CD4-positive, CD25-positive, alpha-beta regulatory T cell (primary cell): Measurements from ENCODE around the gene CDK5R2. TPM values are rescaled to one million over a fixed set of nuclear protein-coding genes. Genes with fewer than 3 reads are reported as not detected.
A peak's percentile ranks its signal among the peaks of the same experiment; 100 is the strongest.

ENCODE experiments used
- ATAC-seq, 2 donors: fragments of 150-1000 bp; cut with Tn5 transposase; one replicate each; pipeline ENCODE4 v1.10.0; 2021; ENCODE audit warnings: low read depth in 2 of 2, moderate number of reproducible peaks in 2 of 2, moderate library complexity in 1 of 2
- DNase-seq, 3 donors: peaks; one replicate each; pipeline versions ENCODE4 v3.0.0 to v3.0.0-alpha.2; 2012 to 2022; ENCODE audit warnings: mixed read lengths in 1 of 3
- H3K27ac ChIP-seq: one replicate; pipeline ENCODE4 v1.7.0; 2013; ENCODE audit warnings: mild to moderate bottlenecking, low read length; ENCODE audit not compliant: insufficient read depth, poor library complexity, severe bottlenecking
- H3K27me3 ChIP-seq: one replicate; pipeline ENCODE4 v1.7.0; 2013; ENCODE audit warnings: low read length; ENCODE audit not compliant: control insufficient read depth, insufficient read depth
- H3K36me3 ChIP-seq: one replicate; pipeline ENCODE4 v1.7.0; 2013; ENCODE audit warnings: mild to moderate bottlenecking, low read length, moderate library complexity; ENCODE audit not compliant: control insufficient read depth, insufficient read depth
- H3K4me1 ChIP-seq: 2 replicates; pipeline ENCODE4 v1.7.0; 2013; ENCODE audit warnings: mild to moderate bottlenecking, low read length; ENCODE audit not compliant: insufficient read depth, control insufficient read depth, poor library complexity, severe bottlenecking
- H3K4me3 ChIP-seq: one replicate; pipeline ENCODE4 v1.7.0; 2013; ENCODE audit warnings: low read depth, mild to moderate bottlenecking, low read length, moderate library complexity
- H3K9me3 ChIP-seq, 2 experiments: 1 replicate in 1 of 2; 2 replicates in 1 of 2; pipeline ENCODE4 v1.7.0; 2013; ENCODE audit warnings: low read length in 2 of 2, mild to moderate bottlenecking in 1 of 2, moderate library complexity in 1 of 2; ENCODE audit not compliant: control insufficient read depth in 2 of 2
- H3K27ac Mint-ChIP-seq, 3 donors: one replicate each; pipeline ENCODE4 v1.8.0; 2020 to 2022; ENCODE audit warnings: mild to moderate bottlenecking in 3 of 3, mixed read lengths in 3 of 3, moderate library complexity in 2 of 3
- H3K27me3 Mint-ChIP-seq: one replicate; pipeline ENCODE4 v1.8.0; 2022; ENCODE audit warnings: mild to moderate bottlenecking, mixed read lengths
- H3K36me3 Mint-ChIP-seq: one replicate; pipeline ENCODE4 v1.8.0; 2020; ENCODE audit warnings: mixed read lengths
- H3K4me1 Mint-ChIP-seq, 4 donors: one replicate each; pipeline ENCODE4 v1.8.0; 2020 to 2022; ENCODE audit warnings: mixed read lengths in 4 of 4, mild to moderate bottlenecking in 1 of 4
- H3K4me3 Mint-ChIP-seq, 4 donors: one replicate each; pipeline ENCODE4 v1.8.0; 2020 to 2022; ENCODE audit warnings: mild to moderate bottlenecking in 4 of 4, mixed read lengths in 4 of 4, moderate library complexity in 3 of 4
- H3K9me3 Mint-ChIP-seq, 7 donors: one replicate each; pipeline ENCODE4 v1.8.0; 2020 to 2022; ENCODE audit warnings: mixed read lengths in 7 of 7, mild to moderate bottlenecking in 3 of 7, moderate library complexity in 2 of 7
- polyA plus RNA-seq, 4 donors: library from polyadenylated mRNA; unstranded; fragments of 300-500 nt; fragmentation: Illumina TruSeq; gene quantifications; one replicate each; pipeline ENCODE4 v1.2.3, GENCODE V29; 2021
- total RNA-seq: library from RNA; stranded (reverse); gene quantifications from one replicate; pipeline ENCODE4 v1.2.3, GENCODE V29; 2022

CDK5R2 gene
- total and polyA plus RNA-seq, 5 donors from 2014 or later = not detected

DNA sequence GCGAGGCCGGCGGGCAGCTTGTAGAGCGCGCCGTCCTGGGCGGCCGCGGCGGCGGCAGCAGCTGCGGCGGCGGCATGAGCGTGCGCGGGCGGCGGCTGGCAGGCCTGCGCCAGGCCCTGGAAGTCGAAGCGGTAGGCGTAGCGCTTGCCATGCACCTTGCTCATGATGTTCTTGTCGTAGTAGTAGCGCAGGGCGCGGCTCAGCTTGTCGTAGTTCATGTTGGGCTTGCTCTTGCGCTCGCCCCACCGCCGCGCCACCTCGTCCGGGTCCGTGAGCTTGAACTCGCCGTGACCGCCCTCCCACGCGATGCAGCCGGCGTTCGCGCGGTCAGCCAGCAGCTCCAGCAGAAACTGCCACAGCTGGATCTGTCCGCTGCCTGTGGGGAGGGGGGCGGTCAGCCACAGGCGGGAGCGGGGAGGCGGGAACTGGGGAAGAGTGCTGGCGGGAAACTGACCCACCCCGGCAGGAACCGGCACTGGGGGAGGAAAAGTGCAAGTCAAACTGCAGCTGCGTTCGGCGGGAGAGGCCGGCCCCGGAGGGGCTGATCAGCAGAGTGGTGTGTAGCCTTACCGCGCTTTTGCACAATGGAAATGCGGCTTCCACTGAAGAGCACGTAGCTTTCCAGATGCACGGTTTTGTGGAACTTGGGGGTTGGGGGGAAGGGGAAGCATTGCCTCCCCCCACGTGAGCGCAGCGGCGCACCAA lies 22.6 kb downstream of the CDK5R2 start:
- peak; percentile 16 to 44 for ATAC-seq
- H3K27me3 ChIP-seq = peaks cover 28% of the 10 kb centered on the region

GRCh38 chr2:218982586-218983262 lies 23.3 kb downstream of the CDK5R2 start:
- Histone ChIP-seq H3K4me3 (no peak overlapping the region), H3K9me3 (no peaks in the 10 kb centered on the region), H3K27ac (no peak overlapping the region), H3K36me3 (no peaks in the 10 kb centered on the region), H3K4me1 (peaks cover 38% of the 10 kb centered on the region), H3K27me3 (peaks cover 27% of the 10 kb centered on the region)
- peaks cover 75% of the 10 kb centered on the region for H3K27me3 Mint-ChIP-seq
- peak overlapping the region in 3 of 4 donors; percentile 32 to 72 (median 53) for H3K4me3 Mint-ChIP-seq
- no peak overlapping the region for H3K27ac Mint-ChIP-seq
- no peak for ATAC-seq
- H3K4me1 Mint-ChIP-seq = peaks cover 3 to 39% (median 18%) of the 10 kb centered on the region in 4 donors
- H3K36me3 Mint-ChIP-seq = no peaks in the 10 kb centered on the region
- no peak for DNase-seq
- H3K9me3 Mint-ChIP-seq = peaks cover 0 to 4% (median 0%) of the 10 kb centered on the region in 7 donors

More for the DNA sequence above, 22.6 kb downstream of the CDK5R2 start:
- peaks cover 3 to 39% (median 18%) of the 10 kb centered on the region in 4 donors for H3K4me1 Mint-ChIP-seq
- no peak overlapping the region for H3K27ac ChIP-seq
- H3K9me3 ChIP-seq = no peaks in the 10 kb centered on the region
- no peak overlapping the region for H3K27ac Mint-ChIP-seq
- peaks cover 75% of the 10 kb centered on the region for H3K27me3 Mint-ChIP-seq
- no peak overlapping the region for H3K4me3 ChIP-seq
- peaks cover 0 to 4% (median 0%) of the 10 kb centered on the region in 7 donors for H3K9me3 Mint-ChIP-seq
- no peaks in the 10 kb centered on the region for H3K36me3 ChIP-seq
- no peaks in the 10 kb centered on the region for H3K36me3 Mint-ChIP-seq
- DNase-seq = peak in 2 of 3 donors; percentile 17 to 39
- peaks cover 38% of the 10 kb centered on the region for H3K4me1 ChIP-seq
- peak overlapping the region in 2 of 4 donors; percentile 53 to 72 for H3K4me3 Mint-ChIP-seq

DNA sequence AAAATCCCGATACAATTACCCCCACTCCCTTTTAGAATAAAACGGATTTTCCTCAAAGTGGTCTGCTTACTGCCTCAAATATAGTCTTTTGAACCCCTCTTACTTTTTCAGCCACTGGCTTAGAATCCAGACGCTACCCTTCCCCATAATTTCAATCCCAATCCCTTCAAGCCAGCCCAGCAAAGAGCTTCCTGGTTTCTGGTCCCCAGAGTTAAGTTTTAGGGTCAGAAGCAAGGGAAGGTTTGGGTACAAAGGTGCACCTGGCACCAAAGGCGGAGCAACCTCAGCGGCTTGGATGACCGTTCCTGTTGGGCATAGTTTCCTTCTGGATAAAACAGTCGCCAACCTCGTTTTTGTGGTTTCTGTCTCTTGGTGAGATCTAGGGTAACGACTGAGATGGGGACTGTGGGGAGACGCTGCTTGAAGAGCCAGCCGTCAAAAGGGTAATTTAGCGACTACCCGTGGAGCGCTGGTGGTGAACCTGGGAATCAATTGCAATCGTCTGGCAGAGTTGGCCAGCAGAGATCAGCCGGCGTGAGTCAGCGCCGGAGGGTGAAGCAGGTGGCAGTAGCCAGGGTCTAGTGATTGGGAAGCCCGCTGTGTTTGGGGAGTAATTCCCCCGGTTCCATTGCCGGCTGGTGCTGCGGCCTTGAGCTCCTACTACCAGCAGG lies 23.9 kb downstream of the CDK5R2 start:
- ATAC-seq (no peak), DNase-seq (no peak)
- peak overlapping the region in 1 of 4 donors; percentile 32 for H3K4me3 Mint-ChIP-seq
- Histone ChIP-seq H3K4me3 (no peak overlapping the region), H3K4me1 (peaks cover 38% of the 10 kb centered on the region), H3K9me3 (no peaks in the 10 kb centered on the region), H3K27ac (no peak overlapping the region), H3K27me3 (peaks cover 28% of the 10 kb centered on the region), H3K36me3 (no peaks in the 10 kb centered on the region)
- H3K27ac Mint-ChIP-seq = no peak overlapping the region
- no peaks in the 10 kb centered on the region for H3K36me3 Mint-ChIP-seq
- peaks cover 0 to 4% (median 0%) of the 10 kb centered on the region in 7 donors for H3K9me3 Mint-ChIP-seq
- peaks cover 75% of the 10 kb centered on the region for H3K27me3 Mint-ChIP-seq
- H3K4me1 Mint-ChIP-seq = peaks cover 3 to 39% (median 18%) of the 10 kb centered on the region in 4 donors

- no peak overlapping the region for H3K4me3 ChIP-seq
- H3K4me1 Mint-ChIP-seq = peaks cover 3 to 39% (median 18%) of the 10 kb centered on the region in 4 donors
- H3K4me3 Mint-ChIP-seq = no peak overlapping the region
- no peaks in the 10 kb centered on the region for H3K36me3 ChIP-seq
- H3K4me1 ChIP-seq = peaks cover 38% of the 10 kb centered on the region
- H3K9me3 Mint-ChIP-seq = peaks cover 0 to 4% (median 0%) of the 10 kb centered on the region in 7 donors
- H3K27me3 Mint-ChIP-seq = peaks cover 80% of the 10 kb centered on the region
- H3K36me3 Mint-ChIP-seq = no peaks in the 10 kb centered on the region
- ATAC-seq (no peak), DNase-seq (no peak)
- no peak overlapping the region for H3K27ac Mint-ChIP-seq
- no peak overlapping the region for H3K27ac ChIP-seq
- H3K27me3 ChIP-seq = peaks cover 32% of the 10 kb centered on the region
- no peaks in the 10 kb centered on the region for H3K9me3 ChIP-seq
Observed at GRCh38 chr2:218983934-218984238, 24.4 kb downstream of the CDK5R2 start.

- DNase-seq = no peak
- Mint-ChIP-seq H3K27me3 (peaks cover 81% of the 10 kb centered on the region), H3K27ac (no peak overlapping the region), H3K9me3 (peaks cover 0 to 4% (median 0%) of the 10 kb centered on the region in 7 donors), H3K4me1 (peaks cover 3 to 39% (median 17%) of the 10 kb centered on the region in 4 donors), H3K4me3 (peak overlapping the region in 2 of 4 donors; percentile 52 to 53), H3K36me3 (no peaks in the 10 kb centered on the region)
- no peak for ATAC-seq
- Histone ChIP-seq H3K4me1 (peaks cover 38% of the 10 kb centered on the region), H3K27ac (no peak overlapping the region), H3K27me3 (peaks cover 37% of the 10 kb centered on the region), H3K4me3 (no peak overlapping the region), H3K9me3 (no peaks in the 10 kb centered on the region), H3K36me3 (no peaks in the 10 kb centered on the region)
Observed at GRCh38 chr2:218984239-218985020, 25.0 kb downstream of the CDK5R2 start.

DNA sequence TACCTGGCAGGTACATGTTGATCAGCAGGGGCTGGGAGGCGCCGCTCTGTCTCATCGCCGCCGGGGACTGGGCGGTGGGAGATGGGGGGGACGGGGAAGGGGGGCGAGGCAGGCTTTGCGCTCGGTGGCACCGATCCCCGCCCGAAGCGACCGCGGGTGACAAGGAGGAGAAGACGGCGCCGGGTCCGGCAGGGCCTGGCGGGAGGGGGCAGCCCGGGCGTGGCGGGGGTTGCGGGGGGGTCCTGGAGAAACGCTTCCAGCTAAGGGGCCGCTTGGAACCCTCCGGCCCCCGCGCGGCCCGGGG lies 25.5 kb downstream of the CDK5R2 start, which contains the start of gene FEV:
FEV (minus strand) TSS at position 164 of the 304 bp plus-strand sequence; CDS start at position 55, 109 bp downstream.
- H3K4me3 Mint-ChIP-seq = peak within 1 kb of the TSS in 2 of 4 donors; percentile 52 to 53
- H3K4me1 Mint-ChIP-seq = peaks cover 3 to 35% (median 14%) of the 10 kb centered on the region in 4 donors
- no peaks in the 10 kb centered on the region for H3K36me3 Mint-ChIP-seq
- no peaks in the 10 kb centered on the region for H3K9me3 ChIP-seq
- H3K36me3 ChIP-seq = no peaks in the 10 kb centered on the region
- no peak within 1 kb of the TSS for H3K4me3 ChIP-seq
- DNase-seq (no peak), ATAC-seq (no peak)
- H3K27me3 Mint-ChIP-seq = peaks cover 81% of the 10 kb centered on the region
- peaks cover 0 to 4% (median 0%) of the 10 kb centered on the region in 7 donors for H3K9me3 Mint-ChIP-seq
- peaks cover 39% of the 10 kb centered on the region for H3K27me3 ChIP-seq
- H3K4me1 ChIP-seq = peaks cover 34% of the 10 kb centered on the region
- no peak within 1 kb of the TSS for H3K27ac ChIP-seq
- no peak within 1 kb of the TSS for H3K27ac Mint-ChIP-seq
